Measurements from ENCODE around the gene MGRN1. TPM values are rescaled to one million over a fixed set of nuclear protein-coding genes. Genes with fewer than 3 reads are reported as not detected.

The MGRN1 gene
- total and polyA plus RNA-seq, 8 donors = 17.2 to 43.8 (median 30.8) TPM

- TF ChIP-seq CTCF (IDR thresholded peaks at IDR 0.05) = no peak
- Histone ChIP-seq H3K4me1 (no peaks in the 10 kb centered on the region), H3K4me3 (no peak overlapping the region), H3K36me3 (no peaks in the 10 kb centered on the region), H3K9me3 (no peaks in the 10 kb centered on the region), H3K27me3 (no peaks in the 10 kb centered on the region), H3K27ac (no peak overlapping the region)
- intact Hi-C loops (cut with DNase I) = no loop called here
- FAIRE-seq (no peak), DNase-seq (no peak), ATAC-seq (no peak)
- 47 to 55% methylated on average over 6 of the region's 6 CpGs for WGBS, 2 donors
Observed at GRCh38 chr16:4591191-4591590, 33.4 kb upstream of the MGRN1 start.

- no peak for ATAC-seq
- DNase-seq = no peak
- H3K36me3 ChIP-seq = no peaks in the 10 kb centered on the region
Observed at GRCh38 chr16:4591706-4592470, 32.7 kb upstream of the MGRN1 start.

GRCh38 chr16:4593086-4593485, 31.5 kb upstream of the MGRN1 start:
- no peaks in the 10 kb centered on the region for H3K27me3 ChIP-seq
- intact Hi-C loops (cut with DNase I) = no loop called here
- ATAC-seq (no peak), DNase-seq (no peak), FAIRE-seq (no peak)
- TF ChIP-seq CTCF (IDR thresholded peaks at IDR 0.05) = no peak
- no peak overlapping the region for H3K27ac ChIP-seq
- no peaks in the 10 kb centered on the region for H3K4me1 ChIP-seq
- no peaks in the 10 kb centered on the region for H3K9me3 ChIP-seq
- 75 to 81% methylated on average over 16 of the region's 16 CpGs for WGBS, 2 donors
- H3K4me3 ChIP-seq = no peak overlapping the region
- no peaks in the 10 kb centered on the region for H3K36me3 ChIP-seq

More at GRCh38 chr16:4591706-4592470, 32.7 kb upstream of the MGRN1 start:
- no peak for TF ChIP-seq CTCF (IDR thresholded peaks at IDR 0.05)
- Histone ChIP-seq H3K9me3 (no peaks in the 10 kb centered on the region), H3K27me3 (no peaks in the 10 kb centered on the region), H3K4me3 (no peak overlapping the region), H3K4me1 (no peaks in the 10 kb centered on the region), H3K27ac (no peak overlapping the region)
- no peak for FAIRE-seq
- intact Hi-C loops (cut with DNase I) = no loop called here
- 85 to 94% methylated on average over 17 of the region's 17 CpGs for WGBS, 2 donors

DNA sequence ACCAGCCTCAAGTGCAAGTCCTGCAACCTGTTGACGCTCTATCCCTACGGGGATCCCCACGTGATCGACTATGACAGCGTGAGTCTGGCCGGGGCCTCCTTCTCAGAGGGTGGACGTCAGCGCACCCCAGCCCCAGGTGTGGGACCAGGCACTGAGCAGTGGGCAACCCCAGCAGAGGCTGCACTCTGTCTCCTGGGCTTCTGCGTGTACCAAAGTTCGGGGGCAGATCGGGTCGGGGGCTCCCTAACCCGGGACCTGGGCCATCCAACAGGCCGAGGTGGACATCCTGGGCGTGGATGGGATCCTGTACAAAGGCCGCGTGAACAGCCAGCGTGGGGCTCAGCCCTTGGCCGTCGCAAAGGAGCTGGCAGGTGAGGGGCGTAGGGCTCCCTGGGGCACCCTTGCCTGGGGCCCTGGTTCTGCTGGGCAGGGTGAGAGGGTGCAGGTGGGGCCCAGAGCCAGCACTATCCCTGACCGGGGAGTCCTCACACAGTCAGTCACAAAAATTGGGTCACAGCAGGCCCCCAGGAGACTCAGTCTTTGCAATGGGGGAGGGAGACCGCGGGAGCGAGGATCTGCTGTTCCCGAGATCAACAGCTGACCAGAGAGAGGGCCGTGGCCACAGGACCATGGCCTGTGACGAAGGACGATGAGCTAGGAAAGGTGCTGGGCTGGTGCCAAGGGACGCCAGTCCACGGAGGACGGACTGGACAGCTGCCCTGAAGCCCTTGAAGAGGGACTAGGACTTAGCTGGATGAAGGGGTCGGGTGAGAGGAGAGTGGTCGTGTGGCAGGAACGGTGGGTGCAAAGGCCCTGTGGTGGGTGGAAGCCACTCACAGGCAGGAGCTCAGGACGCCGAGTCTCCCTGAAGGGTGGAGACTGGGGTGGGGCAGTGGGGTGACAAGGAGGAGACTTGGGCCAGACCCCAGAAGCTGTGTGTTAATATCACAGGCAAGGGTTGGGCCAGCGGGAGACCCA, 29.9 kb upstream of the MGRN1 start:
- DNase-seq (no peak), FAIRE-seq (no peak), ATAC-seq (no peak)
- Histone ChIP-seq H3K36me3 (no peaks in the 10 kb centered on the region), H3K4me3 (no peak overlapping the region), H3K27ac (no peak overlapping the region), H3K27me3 (no peaks in the 10 kb centered on the region), H3K4me1 (no peaks in the 10 kb centered on the region), H3K9me3 (no peaks in the 10 kb centered on the region)
- intact Hi-C loops (cut with DNase I) = no loop called here
- 88 to 92% methylated on average over 38 of the region's 38 CpGs for WGBS, 2 donors
- TF ChIP-seq CTCF (IDR thresholded peaks at IDR 0.05) = no peak

Data from pancreas (tissue), 10 donors.